Skeletal muscle cell (primary cell): ENCODE data around the gene TOR2A.

ENCODE experiments used
- DNase-seq: peaks from one replicate; pipeline ENCODE4 v3.0.0-alpha.2; 2010; ENCODE audit warnings: low read depth
- H3K4me3 ChIP-seq: 2 replicates; pipeline ENCODE4 v1.5.1; 2011; ENCODE audit warnings: low read depth, mild to moderate bottlenecking, control low read depth, low read length, moderate library complexity

Gene TOR2A

DNA sequence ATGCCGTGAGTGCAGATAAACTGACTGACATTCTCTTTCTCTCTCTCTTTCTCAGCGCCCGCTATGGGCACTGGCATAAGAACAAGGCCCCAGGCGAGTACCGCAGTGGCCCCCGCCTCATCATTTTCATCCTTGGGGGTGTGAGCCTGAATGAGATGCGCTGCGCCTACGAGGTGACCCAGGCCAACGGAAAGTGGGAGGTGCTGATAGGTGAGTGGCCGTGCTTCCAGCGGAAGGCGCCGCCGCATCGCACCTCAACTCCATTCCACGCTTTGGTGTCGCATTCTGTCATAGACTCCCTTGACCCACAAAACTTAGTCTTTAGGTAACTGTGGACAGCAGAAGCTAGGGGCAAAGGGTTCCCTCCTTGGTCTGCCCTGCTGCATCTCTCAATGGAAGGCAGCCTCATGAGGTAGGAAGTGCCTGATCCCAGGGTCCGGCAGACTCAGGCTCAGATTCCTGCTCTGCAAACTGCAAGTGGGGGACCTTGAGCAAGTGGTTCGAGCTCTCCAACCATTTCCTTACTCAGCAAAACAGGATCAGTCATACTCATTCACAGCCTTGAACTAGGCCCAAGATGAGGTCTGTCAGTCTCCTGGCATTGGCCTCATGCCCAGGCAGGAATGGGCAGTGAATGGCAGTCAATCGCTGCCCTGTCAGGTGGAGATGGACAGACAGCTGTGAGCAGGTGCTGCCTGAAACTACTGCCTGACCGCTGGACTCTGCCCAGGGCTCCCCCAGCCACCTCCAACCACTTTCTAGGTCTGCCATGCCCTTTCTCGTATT, 52.5 kb downstream of the TOR2A start:
- H3K4me3 ChIP-seq: no peak overlapping the region
- DNase-seq: no peak
